OCI-LY3 (cell line): Measurements from ENCODE around the gene EPB41L5.

ENCODE experiments used
- CTCF ChIP-seq: fragments of 200-600, 300-600 bp; sonication (generic); IDR thresholded peaks from 2 replicates; pipeline ENCODE4 v1.5.1; 2014; ENCODE audit warnings: antibody characterized with exemption, low read length, low read depth
- EZH2phosphoT487 ChIP-seq: fragments of 200-600 bp; shearing (Covaris generic); IDR thresholded peaks from 2 replicates; pipeline ENCODE4 v1.6.1; 2018; ENCODE audit warnings: antibody characterized with exemption, mixed run types, low read depth

GRCh38 chr2:120141300-120142069, 128.6 kb downstream of the EPB41L5 start:
- TF ChIP-seq CTCF (no peak), EZH2phosphoT487 (no peak)
